ENCODE results near the gene MAGT1.

GRCh38 chrX:77925764-77926163 lies 30.5 kb upstream of the MAGT1 start:
- TF ChIP-seq EZH2 (IDR thresholded peaks at IDR 0.05; ENCODE audit: insufficient read depth, poor library complexity, severe bottlenecking) (no peak), EZH2phosphoT487 (IDR thresholded peaks at IDR 0.05; ENCODE audit: insufficient read depth, low read depth) (no peak)
